Stimulated activated CD4-positive, alpha-beta T cell treated with anti-CD3 and anti-CD28 coated beads, Interleukin-12 subunit alpha, Interleukin-12 subunit beta, amount 100 ng/mL, for 48 hours (primary cell): Measurements from ENCODE around the gene TNRC6C.

ENCODE experiments used
- DNase-seq, 3 donors: peaks; one replicate each; pipeline ENCODE4 v3.0.0-alpha.2; 2020; ENCODE audit warnings: low read depth in 2 of 3, low spot score in 1 of 3

TNRC6C gene

GRCh38 chr17:78148286-78149016 lies 189.9 kb downstream of the TNRC6C start:
- no peak for DNase-seq

DNA sequence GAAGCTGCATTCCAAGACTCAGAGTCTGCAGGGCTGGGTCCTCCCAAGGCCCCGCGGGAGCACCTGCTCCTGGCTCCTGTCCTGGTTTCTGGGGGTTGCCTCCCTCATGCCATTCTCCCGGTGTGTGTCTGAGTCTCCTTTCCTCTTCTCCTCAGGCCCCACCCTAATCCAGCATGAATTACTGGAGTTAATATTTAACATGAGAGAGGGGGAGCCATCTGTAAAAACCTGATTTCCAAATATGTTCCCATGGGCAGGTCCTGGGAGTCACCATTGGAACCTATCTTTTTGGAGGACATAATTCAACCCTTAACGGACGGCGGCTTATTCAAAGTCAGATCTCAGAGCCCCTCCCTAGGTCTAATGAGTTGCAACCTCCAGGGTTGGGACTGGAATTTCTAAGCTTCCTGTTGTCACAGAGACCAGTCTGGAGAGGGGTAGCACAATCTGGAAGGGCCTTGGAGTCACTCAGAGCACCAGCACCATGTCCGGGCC lies 193.1 kb downstream of the TNRC6C start:
- DNase-seq, result no peak

DNA sequence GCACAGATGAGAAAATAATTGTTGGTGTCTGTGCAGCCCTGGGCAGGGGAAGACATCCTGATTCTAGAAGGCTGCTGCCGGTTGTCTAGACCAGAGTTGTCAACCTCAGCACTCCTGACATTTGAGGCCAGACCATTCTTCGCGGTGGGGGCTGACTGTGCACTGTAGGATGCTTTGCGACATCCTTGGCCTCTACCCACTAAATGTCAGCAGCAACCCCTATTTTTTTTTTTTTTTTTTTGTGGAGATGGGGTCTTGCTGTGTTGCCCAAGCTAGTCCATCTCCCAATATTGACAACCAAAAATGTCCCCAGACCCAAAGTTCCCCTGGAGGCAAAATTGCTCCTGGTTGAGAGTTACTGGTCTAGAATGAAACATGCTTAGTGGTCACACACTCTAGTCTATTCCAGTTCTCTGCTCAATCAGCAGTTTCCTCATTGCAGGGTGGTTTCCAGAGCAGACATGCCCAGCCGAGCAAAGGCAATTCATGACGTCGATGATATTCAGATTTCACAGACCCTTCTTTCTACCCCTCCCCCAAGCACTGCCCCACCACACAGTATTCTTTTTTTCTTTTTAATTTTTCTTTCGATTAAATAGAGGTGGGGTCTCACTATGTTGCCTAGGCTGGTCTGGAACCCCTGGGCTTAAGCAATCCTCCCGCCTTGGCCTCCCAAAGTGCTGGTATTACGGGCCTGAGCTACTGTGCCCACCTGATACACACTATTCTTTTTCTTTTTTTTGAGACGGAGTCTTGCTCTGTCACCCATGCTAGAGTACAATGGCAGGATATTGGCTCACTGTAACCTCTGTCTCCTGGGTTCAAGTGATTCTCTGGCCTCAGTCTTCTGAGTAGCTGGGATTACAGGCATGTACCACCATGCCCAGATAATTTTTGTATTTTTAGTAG lies 196.7 kb downstream of the TNRC6C start:
- no peak for DNase-seq
